ENCODE measurements around the gene DIAPH1.

DIAPH1 gene

GRCh38 chr5:141573489-141574121 is 45.2 kb downstream of the DIAPH1 start:
- Histone ChIP-seq H3K27ac (ENCODE audit: low read depth, low read length) (no peak overlapping the region), H3K36me3 (ENCODE audit: control insufficient read depth in 5 of 5, insufficient read depth in 5 of 5, low read length in 5 of 5) (peaks cover 34 to 77% (median 56%) of the 10 kb centered on the region in 5 donors), H3K9ac (ENCODE audit: low read length in 5 of 5) (no peak overlapping the region), H3K4me1 (ENCODE audit: control insufficient read depth in 5 of 5, insufficient read depth in 5 of 5, low read length in 5 of 5) (no peaks in the 10 kb centered on the region), H3K9me3 (ENCODE audit: control insufficient read depth in 5 of 5, low read length in 5 of 5) (no peaks in the 10 kb centered on the region), H3K4me3 (ENCODE audit: low read depth in 1 of 5, low read length in 5 of 5) (no peak overlapping the region), H3K27me3 (ENCODE audit: control insufficient read depth in 5 of 5, insufficient read depth in 4 of 5, low read length in 5 of 5) (no peaks in the 10 kb centered on the region)

DNA sequence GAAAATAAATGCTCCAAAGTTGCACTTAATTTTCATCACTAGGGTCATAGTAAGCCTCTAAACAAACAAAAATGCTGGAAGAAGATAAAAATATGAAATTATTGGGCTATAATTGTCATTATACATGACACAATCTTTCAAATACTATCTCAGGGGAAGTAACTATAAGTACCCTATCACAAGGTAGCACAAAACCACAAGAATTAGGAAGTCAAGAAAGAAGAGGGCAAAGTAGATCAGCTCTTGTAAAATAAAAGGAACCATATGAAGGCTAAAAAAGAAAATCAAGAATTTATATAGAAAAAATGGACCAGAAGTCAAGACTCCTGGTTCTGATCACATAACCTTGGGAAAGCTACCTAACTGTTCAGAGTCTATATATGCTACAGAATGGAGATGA is 48.1 kb downstream of the DIAPH1 start:
- H3K36me3 ChIP-seq (ENCODE audit: control insufficient read depth in 5 of 5, insufficient read depth in 5 of 5, low read length in 5 of 5) = peaks cover 14 to 49% (median 27%) of the 10 kb centered on the region in 5 donors

GRCh38 chr5:141567513-141568117 is 51.2 kb downstream of the DIAPH1 start:
- Histone ChIP-seq H3K9me3 (ENCODE audit: control insufficient read depth in 5 of 5, low read length in 5 of 5) (no peaks in the 10 kb centered on the region), H3K27me3 (ENCODE audit: control insufficient read depth in 5 of 5, insufficient read depth in 4 of 5, low read length in 5 of 5) (no peaks in the 10 kb centered on the region), H3K9ac (ENCODE audit: low read length in 5 of 5) (no peak overlapping the region), H3K4me1 (ENCODE audit: control insufficient read depth in 5 of 5, insufficient read depth in 5 of 5, low read length in 5 of 5) (peaks cover 0 to 8% (median 4%) of the 10 kb centered on the region in 5 donors), H3K4me3 (ENCODE audit: low read depth in 1 of 5, low read length in 5 of 5) (no peak overlapping the region), H3K36me3 (ENCODE audit: control insufficient read depth in 5 of 5, insufficient read depth in 5 of 5, low read length in 5 of 5) (peaks cover 0 to 27% (median 14%) of the 10 kb centered on the region in 5 donors), H3K27ac (ENCODE audit: low read depth, low read length) (no peak overlapping the region)

More for the DNA sequence above, 48.1 kb downstream of the DIAPH1 start:
- H3K4me1 ChIP-seq (ENCODE audit: control insufficient read depth in 5 of 5, insufficient read depth in 5 of 5, low read length in 5 of 5) = no peaks in the 10 kb centered on the region
- no peak overlapping the region for H3K4me3 ChIP-seq (ENCODE audit: low read depth in 1 of 5, low read length in 5 of 5)
- H3K27me3 ChIP-seq (ENCODE audit: control insufficient read depth in 5 of 5, insufficient read depth in 4 of 5, low read length in 5 of 5) = no peaks in the 10 kb centered on the region
- no peak overlapping the region for H3K9ac ChIP-seq (ENCODE audit: low read length in 5 of 5)
- H3K27ac ChIP-seq (ENCODE audit: low read depth, low read length) = no peak overlapping the region
- no peaks in the 10 kb centered on the region for H3K9me3 ChIP-seq (ENCODE audit: control insufficient read depth in 5 of 5, low read length in 5 of 5)

DNA sequence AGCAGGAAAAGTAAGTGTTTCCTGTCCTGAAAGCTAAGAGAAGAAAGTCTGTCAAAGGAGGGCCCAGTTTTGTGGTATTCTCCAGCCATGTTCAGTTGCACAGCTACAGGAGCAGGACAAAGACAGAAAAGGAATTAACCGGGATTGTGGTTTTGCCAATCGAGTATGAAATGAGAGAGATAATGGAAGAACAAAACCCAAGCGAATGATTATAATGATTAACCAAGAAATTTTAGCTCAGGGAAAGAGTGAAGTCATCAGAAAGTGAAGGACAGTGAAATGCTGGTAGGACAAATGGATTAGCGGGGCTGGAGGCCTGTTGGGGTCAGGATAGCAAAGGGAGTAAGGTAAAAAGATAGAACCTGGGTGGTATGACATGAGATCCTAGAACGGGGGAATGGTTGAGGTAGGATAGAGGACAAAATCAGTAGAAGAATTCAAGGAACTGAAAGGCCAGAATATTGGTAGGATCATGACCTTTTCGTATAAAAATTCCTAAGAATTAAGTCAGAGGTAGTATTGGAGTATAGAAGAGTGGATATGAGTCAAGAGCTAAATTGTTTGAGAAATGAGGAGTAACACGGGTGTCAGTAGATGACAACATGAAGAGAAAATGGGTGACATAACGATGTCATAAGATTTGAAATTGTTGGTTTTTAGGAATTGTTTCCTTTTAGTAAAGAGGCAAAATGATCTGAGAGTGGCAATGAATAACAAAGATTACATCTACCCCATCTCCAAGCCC is 52.8 kb downstream of the DIAPH1 start:
- Histone ChIP-seq H3K4me1 (ENCODE audit: control insufficient read depth in 5 of 5, insufficient read depth in 5 of 5, low read length in 5 of 5) (peaks cover 0 to 10% (median 6%) of the 10 kb centered on the region in 5 donors), H3K9me3 (ENCODE audit: control insufficient read depth in 5 of 5, low read length in 5 of 5) (no peaks in the 10 kb centered on the region), H3K9ac (ENCODE audit: low read length in 5 of 5) (no peak overlapping the region), H3K4me3 (ENCODE audit: low read depth in 1 of 5, low read length in 5 of 5) (no peak overlapping the region), H3K27me3 (ENCODE audit: control insufficient read depth in 5 of 5, insufficient read depth in 4 of 5, low read length in 5 of 5) (no peaks in the 10 kb centered on the region), H3K36me3 (ENCODE audit: control insufficient read depth in 5 of 5, insufficient read depth in 5 of 5, low read length in 5 of 5) (peaks cover 0 to 11% (median 2%) of the 10 kb centered on the region in 5 donors), H3K27ac (ENCODE audit: low read depth, low read length) (no peak overlapping the region)

DNA sequence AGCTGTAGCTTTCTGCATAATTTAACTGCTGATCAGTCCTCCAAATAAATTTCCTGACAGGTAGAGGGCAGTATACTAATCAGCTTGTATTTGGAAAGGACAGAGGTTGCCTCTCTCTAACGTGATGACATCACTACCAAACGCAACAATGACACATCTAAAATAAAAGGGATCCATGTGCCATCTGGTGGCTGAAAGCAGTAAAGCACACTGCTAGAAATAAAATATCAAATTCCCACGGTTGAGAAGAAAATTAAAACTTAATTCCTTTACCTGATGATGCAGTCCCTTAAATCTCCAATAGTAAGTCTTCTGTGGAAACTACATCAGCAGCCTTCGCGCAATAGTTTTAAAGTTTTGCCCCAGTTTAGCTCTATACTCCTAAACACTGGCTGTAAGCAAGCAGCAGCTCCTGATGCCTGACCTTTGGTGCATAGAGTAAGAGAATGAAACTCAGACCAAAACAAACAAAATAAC is 54.5 kb downstream of the DIAPH1 start:
- no peaks in the 10 kb centered on the region for H3K9me3 ChIP-seq (ENCODE audit: control insufficient read depth in 5 of 5, low read length in 5 of 5)
- H3K36me3 ChIP-seq (ENCODE audit: control insufficient read depth in 5 of 5, insufficient read depth in 5 of 5, low read length in 5 of 5) = peaks cover 0 to 3% (median 0%) of the 10 kb centered on the region in 5 donors
- H3K27ac ChIP-seq (ENCODE audit: low read depth, low read length) = no peak overlapping the region
- peak overlapping the region in 2 of 5 donors; percentile 8 to 29 for H3K4me3 ChIP-seq (ENCODE audit: low read depth in 1 of 5, low read length in 5 of 5)
- H3K27me3 ChIP-seq (ENCODE audit: control insufficient read depth in 5 of 5, insufficient read depth in 4 of 5, low read length in 5 of 5) = no peaks in the 10 kb centered on the region
- peaks cover 3 to 25% (median 13%) of the 10 kb centered on the region in 5 donors for H3K4me1 ChIP-seq (ENCODE audit: control insufficient read depth in 5 of 5, insufficient read depth in 5 of 5, low read length in 5 of 5)
- H3K9ac ChIP-seq (ENCODE audit: low read length in 5 of 5) = no peak overlapping the region

DNA sequence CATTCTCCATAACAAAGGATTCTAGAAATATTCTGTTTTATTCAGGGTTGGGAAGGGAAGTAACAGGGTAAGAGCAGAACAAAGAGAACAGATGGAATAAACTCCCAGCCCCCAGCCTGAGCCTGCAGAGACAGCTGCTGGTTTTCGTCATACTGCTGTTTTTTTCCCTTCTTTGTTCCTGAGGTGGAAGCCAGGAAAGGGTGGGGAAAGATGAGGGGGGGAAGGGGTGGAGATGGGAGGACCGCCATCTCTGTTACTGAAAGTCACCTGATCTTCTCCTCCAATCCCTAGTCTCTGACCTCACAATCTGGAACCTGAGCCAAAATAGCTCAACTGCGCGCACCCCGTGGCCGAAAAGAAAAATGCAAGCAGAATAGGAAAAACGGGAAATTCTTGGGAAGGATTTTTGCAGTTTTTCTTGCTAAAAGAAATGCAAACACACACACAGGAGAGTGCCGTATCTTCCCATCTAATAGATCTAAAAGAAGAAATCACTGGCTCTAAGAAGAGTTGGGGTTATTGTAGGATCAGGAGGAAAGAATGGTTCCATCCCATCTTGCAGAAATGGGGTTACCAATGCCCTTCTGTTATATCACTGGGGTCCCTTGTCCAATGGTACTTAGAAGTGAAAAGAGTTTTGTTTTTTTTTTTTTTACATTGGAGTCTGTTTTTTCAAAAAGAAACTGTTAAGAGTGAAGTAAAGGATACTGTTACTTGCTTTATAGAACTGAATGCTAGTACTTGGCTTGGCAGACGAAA is 57.9 kb downstream of the DIAPH1 start:
- H3K36me3 ChIP-seq (ENCODE audit: control insufficient read depth in 5 of 5, insufficient read depth in 5 of 5, low read length in 5 of 5) = peaks cover 0 to 3% (median 0%) of the 10 kb centered on the region in 5 donors
- peak overlapping the region; percentile 80 for H3K27ac ChIP-seq (ENCODE audit: low read depth, low read length)
- H3K4me1 ChIP-seq (ENCODE audit: control insufficient read depth in 5 of 5, insufficient read depth in 5 of 5, low read length in 5 of 5) = peaks cover 5 to 36% (median 19%) of the 10 kb centered on the region in 5 donors

DNA sequence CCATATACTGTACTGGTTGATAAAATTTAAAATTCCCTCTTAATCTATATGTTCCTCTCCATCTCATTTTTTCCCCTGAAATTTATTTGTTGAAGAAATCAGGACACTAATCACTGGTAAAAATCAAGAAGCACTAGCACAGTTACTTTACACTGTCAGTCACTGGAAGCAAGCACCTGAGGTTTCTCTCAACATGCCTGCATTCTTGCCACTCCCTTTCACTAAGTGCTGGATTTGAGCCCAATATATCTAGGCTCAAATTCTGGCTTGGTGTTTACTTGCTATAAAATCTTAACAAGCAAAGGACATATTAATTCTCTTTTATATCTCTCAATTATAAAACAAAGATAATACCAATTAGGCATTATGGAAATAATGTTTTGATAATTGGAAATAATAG is 58.6 kb downstream of the DIAPH1 start:
- Histone ChIP-seq H3K4me3 (ENCODE audit: low read depth in 1 of 5, low read length in 5 of 5) (peak overlapping the region; percentile 20 to 48 (median 43)), H3K36me3 (ENCODE audit: control insufficient read depth in 5 of 5, insufficient read depth in 5 of 5, low read length in 5 of 5) (no peaks in the 10 kb centered on the region), H3K9ac (ENCODE audit: low read length in 5 of 5) (peak overlapping the region in 1 of 5 donors; percentile 13), H3K27ac (ENCODE audit: low read depth, low read length) (peak overlapping the region; percentile 80), H3K9me3 (ENCODE audit: control insufficient read depth in 5 of 5, low read length in 5 of 5) (no peaks in the 10 kb centered on the region), H3K4me1 (ENCODE audit: control insufficient read depth in 5 of 5, insufficient read depth in 5 of 5, low read length in 5 of 5) (peaks cover 5 to 36% (median 19%) of the 10 kb centered on the region in 5 donors), H3K27me3 (ENCODE audit: control insufficient read depth in 5 of 5, insufficient read depth in 4 of 5, low read length in 5 of 5) (no peaks in the 10 kb centered on the region)

More for the DNA sequence above, 57.9 kb downstream of the DIAPH1 start:
- peak overlapping the region; percentile 20 to 48 (median 43) for H3K4me3 ChIP-seq (ENCODE audit: low read depth in 1 of 5, low read length in 5 of 5)
- H3K9me3 ChIP-seq (ENCODE audit: control insufficient read depth in 5 of 5, low read length in 5 of 5) = no peaks in the 10 kb centered on the region
- peak overlapping the region in 1 of 5 donors; percentile 13 for H3K9ac ChIP-seq (ENCODE audit: low read length in 5 of 5)
- H3K27me3 ChIP-seq (ENCODE audit: control insufficient read depth in 5 of 5, insufficient read depth in 4 of 5, low read length in 5 of 5) = no peaks in the 10 kb centered on the region

- no peaks in the 10 kb centered on the region for H3K36me3 ChIP-seq (ENCODE audit: control insufficient read depth in 5 of 5, insufficient read depth in 5 of 5, low read length in 5 of 5)
Observed at GRCh38 chr5:141559461-141559860, 59.3 kb downstream of the DIAPH1 start.

GRCh38 chr5:141558150-141558549 is 60.6 kb downstream of the DIAPH1 start:
- Histone ChIP-seq H3K27me3 (ENCODE audit: control insufficient read depth in 5 of 5, insufficient read depth in 4 of 5, low read length in 5 of 5) (no peaks in the 10 kb centered on the region), H3K36me3 (ENCODE audit: control insufficient read depth in 5 of 5, insufficient read depth in 5 of 5, low read length in 5 of 5) (no peaks in the 10 kb centered on the region), H3K27ac (ENCODE audit: low read depth, low read length) (peak overlapping the region; percentile 80), H3K4me1 (ENCODE audit: control insufficient read depth in 5 of 5, insufficient read depth in 5 of 5, low read length in 5 of 5) (peaks cover 5 to 32% (median 17%) of the 10 kb centered on the region in 5 donors), H3K4me3 (ENCODE audit: low read depth in 1 of 5, low read length in 5 of 5) (peak overlapping the region; percentile 3 to 84 (median 60)), H3K9me3 (ENCODE audit: control insufficient read depth in 5 of 5, low read length in 5 of 5) (no peaks in the 10 kb centered on the region), H3K9ac (ENCODE audit: low read length in 5 of 5) (peak overlapping the region in 3 of 5 donors; percentile 4 to 54 (median 21))

More at GRCh38 chr5:141559461-141559860, 59.3 kb downstream of the DIAPH1 start:
- Histone ChIP-seq H3K9me3 (ENCODE audit: control insufficient read depth in 5 of 5, low read length in 5 of 5) (no peaks in the 10 kb centered on the region), H3K4me3 (ENCODE audit: low read depth in 1 of 5, low read length in 5 of 5) (no peak overlapping the region), H3K27me3 (ENCODE audit: control insufficient read depth in 5 of 5, insufficient read depth in 4 of 5, low read length in 5 of 5) (no peaks in the 10 kb centered on the region), H3K4me1 (ENCODE audit: control insufficient read depth in 5 of 5, insufficient read depth in 5 of 5, low read length in 5 of 5) (peaks cover 5 to 34% (median 18%) of the 10 kb centered on the region in 5 donors), H3K27ac (ENCODE audit: low read depth, low read length) (peak overlapping the region; percentile 80), H3K9ac (ENCODE audit: low read length in 5 of 5) (no peak overlapping the region)
